ENCODE results near the gene JADE3.

DNA sequence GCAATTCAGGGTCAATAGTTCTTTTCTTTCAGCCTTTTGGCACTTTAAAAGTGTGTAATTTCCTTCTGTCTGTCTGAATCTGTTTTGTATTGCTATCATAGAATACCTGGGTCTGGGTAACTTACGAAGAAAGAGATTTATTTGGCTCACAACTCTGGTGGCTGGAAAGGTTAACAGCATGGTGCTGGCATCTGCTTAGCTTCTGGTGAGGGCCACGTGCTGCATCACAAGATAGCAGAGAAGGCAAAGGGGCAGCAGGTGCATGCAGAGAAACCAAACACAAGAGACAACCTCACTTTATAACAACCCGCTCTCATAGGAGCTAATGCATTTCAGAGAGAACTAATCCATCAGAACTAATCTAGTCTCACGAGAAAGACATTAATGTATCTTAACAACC, 184.8 kb downstream of the JADE3 start:
- TF ChIP-seq, protein P1, sequence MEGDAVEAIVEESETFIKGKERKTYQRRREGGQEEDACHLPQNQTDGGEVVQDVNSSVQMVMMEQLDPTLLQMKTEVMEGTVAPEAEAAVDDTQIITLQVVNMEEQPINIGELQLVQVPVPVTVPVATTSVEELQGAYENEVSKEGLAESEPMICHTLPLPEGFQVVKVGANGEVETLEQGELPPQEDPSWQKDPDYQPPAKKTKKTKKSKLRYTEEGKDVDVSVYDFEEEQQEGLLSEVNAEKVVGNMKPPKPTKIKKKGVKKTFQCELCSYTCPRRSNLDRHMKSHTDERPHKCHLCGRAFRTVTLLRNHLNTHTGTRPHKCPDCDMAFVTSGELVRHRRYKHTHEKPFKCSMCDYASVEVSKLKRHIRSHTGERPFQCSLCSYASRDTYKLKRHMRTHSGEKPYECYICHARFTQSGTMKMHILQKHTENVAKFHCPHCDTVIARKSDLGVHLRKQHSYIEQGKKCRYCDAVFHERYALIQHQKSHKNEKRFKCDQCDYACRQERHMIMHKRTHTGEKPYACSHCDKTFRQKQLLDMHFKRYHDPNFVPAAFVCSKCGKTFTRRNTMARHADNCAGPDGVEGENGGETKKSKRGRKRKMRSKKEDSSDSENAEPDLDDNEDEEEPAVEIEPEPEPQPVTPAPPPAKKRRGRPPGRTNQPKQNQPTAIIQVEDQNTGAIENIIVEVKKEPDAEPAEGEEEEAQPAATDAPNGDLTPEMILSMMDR (IDR thresholded peaks at IDR 0.05 in 2 of 3, conservative IDR thresholded peaks at IDR 0.05 in 1 of 3; ENCODE audit: borderline replicate concordance in 1 of 3, insufficient read depth in 1 of 3, low read depth in 2 of 3, low read length in 2 of 3), result no peak
- TF ChIP-seq POLR2AphosphoS5 (IDR thresholded peaks at IDR 0.05; ENCODE audit: low read depth, low read length), result no peak
- TF ChIP-seq, protein P2, sequence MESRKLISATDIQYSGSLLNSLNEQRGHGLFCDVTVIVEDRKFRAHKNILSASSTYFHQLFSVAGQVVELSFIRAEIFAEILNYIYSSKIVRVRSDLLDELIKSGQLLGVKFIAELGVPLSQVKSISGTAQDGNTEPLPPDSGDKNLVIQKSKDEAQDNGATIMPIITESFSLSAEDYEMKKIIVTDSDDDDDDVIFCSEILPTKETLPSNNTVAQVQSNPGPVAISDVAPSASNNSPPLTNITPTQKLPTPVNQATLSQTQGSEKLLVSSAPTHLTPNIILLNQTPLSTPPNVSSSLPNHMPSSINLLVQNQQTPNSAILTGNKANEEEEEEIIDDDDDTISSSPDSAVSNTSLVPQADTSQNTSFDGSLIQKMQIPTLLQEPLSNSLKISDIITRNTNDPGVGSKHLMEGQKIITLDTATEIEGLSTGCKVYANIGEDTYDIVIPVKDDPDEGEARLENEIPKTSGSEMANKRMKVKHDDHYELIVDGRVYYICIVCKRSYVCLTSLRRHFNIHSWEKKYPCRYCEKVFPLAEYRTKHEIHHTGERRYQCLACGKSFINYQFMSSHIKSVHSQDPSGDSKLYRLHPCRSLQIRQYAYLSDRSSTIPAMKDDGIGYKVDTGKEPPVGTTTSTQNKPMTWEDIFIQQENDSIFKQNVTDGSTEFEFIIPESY (IDR thresholded peaks at IDR 0.05; ENCODE audit: extremely low read depth, insufficient replicate concordance, low read length), result no peak
- TF ChIP-seq, protein P3, sequence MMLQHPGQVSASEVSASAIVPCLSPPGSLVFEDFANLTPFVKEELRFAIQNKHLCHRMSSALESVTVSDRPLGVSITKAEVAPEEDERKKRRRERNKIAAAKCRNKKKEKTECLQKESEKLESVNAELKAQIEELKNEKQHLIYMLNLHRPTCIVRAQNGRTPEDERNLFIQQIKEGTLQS (IDR thresholded peaks at IDR 0.05), result no peak
- no peak for TF ChIP-seq SP1 (IDR thresholded peaks at IDR 0.05; ENCODE audit: low read depth)
- TF ChIP-seq CBX3 (IDR thresholded peaks at IDR 0.05; ENCODE audit: low read depth), result no peak

Data from HCT116 (cell line).